ENCODE data around the gene GUK1. TPM values are rescaled to one million over a fixed set of nuclear protein-coding genes. Genes with fewer than 3 reads are reported as not detected.
A peak's percentile ranks its signal among the peaks of the same experiment; 100 is the strongest.

The GUK1 gene
- total RNA-seq, 2 experiments from 2014 or later, result 206 TPM

DNA sequence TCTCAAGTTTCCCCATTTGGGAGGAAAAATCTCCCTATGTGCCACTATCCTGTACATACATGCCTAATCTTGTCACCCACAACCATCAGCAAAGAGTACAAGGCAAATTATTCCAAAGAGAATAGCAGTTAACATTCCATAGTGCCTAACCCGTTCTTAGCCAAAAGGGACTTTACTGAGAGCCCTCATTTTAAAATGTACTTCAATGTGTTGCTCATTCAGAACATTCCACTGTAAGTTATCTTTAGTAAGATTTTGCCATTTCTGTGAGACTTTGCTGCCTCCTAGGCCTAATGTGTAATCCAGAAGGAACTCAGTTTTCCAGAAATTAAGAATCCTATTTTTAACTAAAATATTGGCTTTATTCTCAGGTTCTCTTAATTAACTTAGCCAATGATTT lies 19.7 kb upstream of the GUK1 start:
- no peaks in the 10 kb centered on the region for H3K27me3 Mint-ChIP-seq (ENCODE audit: low read depth)
- no peak overlapping the region for H3K27ac Mint-ChIP-seq
- H3K9me3 Mint-ChIP-seq, result peaks cover 5% of the 10 kb centered on the region
- peaks cover 4% of the 10 kb centered on the region for H3K4me1 Mint-ChIP-seq (ENCODE audit: low read depth)
- intact Hi-C loops (cut with micrococcal nuclease), result no loop called here
- H3K4me3 Mint-ChIP-seq, result no peak overlapping the region
- no peak for DNase-seq
- H3K36me3 Mint-ChIP-seq (ENCODE audit: low read depth), result peaks cover 7% of the 10 kb centered on the region
- CTCF ChIA-PET, result interaction anchor here (2.0 kb wide), 1 partner anchor 11 kb away, joined by 17 read pairs; no protein-coding TSS in a partner anchor

- intact Hi-C loops (cut with micrococcal nuclease), result no loop called here
- peaks cover 5% of the 10 kb centered on the region for H3K9me3 Mint-ChIP-seq
- CTCF ChIA-PET, result interaction anchor here (2.0 kb wide), 1 partner anchor 10 kb away, joined by 17 read pairs; no protein-coding TSS in a partner anchor
- peaks cover 7% of the 10 kb centered on the region for H3K36me3 Mint-ChIP-seq (ENCODE audit: low read depth)
- H3K4me3 Mint-ChIP-seq, result peak overlapping the region; percentile 47
- H3K4me1 Mint-ChIP-seq (ENCODE audit: low read depth), result peaks cover 4% of the 10 kb centered on the region
- H3K27ac Mint-ChIP-seq, result peak overlapping the region; percentile 16
- H3K27me3 Mint-ChIP-seq (ENCODE audit: low read depth), result no peaks in the 10 kb centered on the region
- DNase-seq, result no peak
Observed at GRCh38 chr1:228120857-228121489, 19.1 kb upstream of the GUK1 start.

DNA sequence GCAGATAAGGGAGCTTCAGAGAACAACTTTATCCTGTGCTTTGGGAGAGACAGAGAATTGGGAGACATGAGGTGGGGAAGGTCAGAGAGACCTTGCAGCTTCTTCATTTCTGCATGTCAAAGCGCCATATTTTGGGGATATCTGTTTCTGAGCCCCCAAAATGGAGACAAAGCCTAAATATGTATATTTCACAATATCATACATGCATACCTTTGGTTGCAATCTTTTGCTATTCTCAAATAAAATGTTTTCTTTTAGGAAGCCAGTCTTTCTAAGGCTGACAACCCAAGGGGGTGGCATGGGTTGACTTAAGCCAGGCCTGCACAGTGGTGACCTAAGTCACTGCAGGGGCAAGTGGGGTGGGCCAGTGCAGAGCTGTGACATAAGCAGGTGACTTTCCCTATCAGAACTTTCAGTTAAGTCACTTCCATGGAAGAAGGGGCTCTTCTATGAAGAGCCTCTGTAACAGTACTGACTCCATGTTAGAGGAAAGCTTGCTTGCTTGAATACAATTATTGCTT lies 17.1 kb upstream of the GUK1 start:
- no peaks in the 10 kb centered on the region for H3K27me3 Mint-ChIP-seq (ENCODE audit: low read depth)
- no peak overlapping the region for H3K27ac Mint-ChIP-seq
- H3K4me3 Mint-ChIP-seq, result no peak overlapping the region
- H3K9me3 Mint-ChIP-seq, result peaks cover 2% of the 10 kb centered on the region
- peaks cover 2% of the 10 kb centered on the region for H3K36me3 Mint-ChIP-seq (ENCODE audit: low read depth)
- intact Hi-C loops (cut with micrococcal nuclease), result no loop called here
- H3K4me1 Mint-ChIP-seq (ENCODE audit: low read depth), result peaks cover 4% of the 10 kb centered on the region
- no peak for DNase-seq
- CTCF ChIA-PET, result interaction anchor here (1.1 kb wide), 1 partner anchor 674 kb away, joined by 3 read pairs; no protein-coding TSS in a partner anchor

- no peaks in the 10 kb centered on the region for H3K27me3 Mint-ChIP-seq (ENCODE audit: low read depth)
- intact Hi-C loops (cut with micrococcal nuclease), result no loop called here
- H3K9me3 Mint-ChIP-seq, result no peaks in the 10 kb centered on the region
- peaks cover 4% of the 10 kb centered on the region for H3K4me1 Mint-ChIP-seq (ENCODE audit: low read depth)
- H3K4me3 Mint-ChIP-seq, result no peak overlapping the region
- H3K27ac Mint-ChIP-seq, result no peak overlapping the region
- CTCF ChIA-PET, result interaction anchor here (1.0 kb wide), 1 partner anchor 125 kb away, joined by 4 read pairs; no protein-coding TSS in a partner anchor
- no peak for DNase-seq
- no peaks in the 10 kb centered on the region for H3K36me3 Mint-ChIP-seq (ENCODE audit: low read depth)
Observed at GRCh38 chr1:228123505-228123904, 16.6 kb upstream of the GUK1 start.

- H3K9me3 Mint-ChIP-seq, result no peaks in the 10 kb centered on the region
Observed at GRCh38 chr1:228125185-228125584, 14.9 kb upstream of the GUK1 start.

GRCh38 chr1:228131766-228132165 lies 8.3 kb upstream of the GUK1 start:
- no peaks in the 10 kb centered on the region for H3K36me3 Mint-ChIP-seq (ENCODE audit: low read depth)
- H3K4me1 Mint-ChIP-seq (ENCODE audit: low read depth), result peaks cover 3% of the 10 kb centered on the region
- DNase-seq, result no peak
- CTCF ChIA-PET, result interaction anchor here (1.6 to 2.3 kb wide), 2 partner anchors 10 to 369 kb away, joined by 4 to 17 read pairs; no protein-coding TSS in a partner anchor
- no peaks in the 10 kb centered on the region for H3K9me3 Mint-ChIP-seq
- H3K27me3 Mint-ChIP-seq (ENCODE audit: low read depth), result peaks cover 10% of the 10 kb centered on the region
- intact Hi-C loops (cut with micrococcal nuclease), result loop anchor here (1.0 to 5.0 kb wide), 7 partner anchors 9 to 384 kb away; partner anchors contain the start of gene GUK1
- no peak overlapping the region for H3K27ac Mint-ChIP-seq
- no peak overlapping the region for H3K4me3 Mint-ChIP-seq

More at GRCh38 chr1:228125185-228125584, 14.9 kb upstream of the GUK1 start:
- H3K27ac Mint-ChIP-seq, result no peak overlapping the region
- H3K4me3 Mint-ChIP-seq, result no peak overlapping the region
- H3K4me1 Mint-ChIP-seq (ENCODE audit: low read depth), result peaks cover 4% of the 10 kb centered on the region
- H3K36me3 Mint-ChIP-seq (ENCODE audit: low read depth), result no peaks in the 10 kb centered on the region
- CTCF ChIA-PET, result interaction anchor here (1.6 kb wide), 1 partner anchor 41 kb away, joined by 5 read pairs; the partner anchor contains the start of gene IBA57
- intact Hi-C loops (cut with micrococcal nuclease), result no loop called here
- DNase-seq, result no peak
- peaks cover 4% of the 10 kb centered on the region for H3K27me3 Mint-ChIP-seq (ENCODE audit: low read depth)

- Mint-ChIP-seq H3K4me1 (ENCODE audit: low read depth) (peaks cover 3% of the 10 kb centered on the region), H3K9me3 (no peaks in the 10 kb centered on the region), H3K27me3 (ENCODE audit: low read depth) (peaks cover 8% of the 10 kb centered on the region), H3K4me3 (no peak overlapping the region), H3K27ac (no peak overlapping the region), H3K36me3 (ENCODE audit: low read depth) (no peaks in the 10 kb centered on the region)
- no peak for DNase-seq
- intact Hi-C loops (cut with micrococcal nuclease), result loop anchor here (5.0 kb wide), 2 partner anchors 258 to 368 kb away; no protein-coding TSS in a partner anchor
- CTCF ChIA-PET, result interaction anchor here (2.3 kb wide), 1 partner anchor 32 kb away, joined by 9 read pairs; the partner anchor contains the start of gene IBA57
Observed at GRCh38 chr1:228134591-228134990, 5.5 kb upstream of the GUK1 start.

- Mint-ChIP-seq H3K27ac (no peak overlapping the region), H3K4me3 (no peak overlapping the region), H3K9me3 (no peaks in the 10 kb centered on the region), H3K4me1 (ENCODE audit: low read depth) (peaks cover 1% of the 10 kb centered on the region), H3K27me3 (ENCODE audit: low read depth) (no peaks in the 10 kb centered on the region), H3K36me3 (ENCODE audit: low read depth) (peaks cover 4% of the 10 kb centered on the region)
- intact Hi-C loops (cut with micrococcal nuclease), result no loop called here
- CTCF ChIA-PET, result interaction anchor here (2.3 kb wide), 1 partner anchor 30 kb away, joined by 9 read pairs; the partner anchor contains the start of gene IBA57
- no peak for DNase-seq
Observed at GRCh38 chr1:228136901-228137300, 3.2 kb upstream of the GUK1 start.

GRCh38 chr1:228139406-228139930 lies 611 bp upstream of the GUK1 start:
- H3K9me3 Mint-ChIP-seq, result no peaks in the 10 kb centered on the region
- intact Hi-C loops (cut with micrococcal nuclease), result no loop called here
- DNase-seq, result no peak
- CTCF ChIA-PET, result interaction anchor here (0.6 to 1.8 kb wide), 2 partner anchors 9 to 27 kb away, joined by 3 to 4 read pairs; no protein-coding TSS in a partner anchor
- H3K4me1 Mint-ChIP-seq (ENCODE audit: low read depth), result peaks cover 25% of the 10 kb centered on the region
- no peaks in the 10 kb centered on the region for H3K27me3 Mint-ChIP-seq (ENCODE audit: low read depth)
- peaks cover 4% of the 10 kb centered on the region for H3K36me3 Mint-ChIP-seq (ENCODE audit: low read depth)
- H3K27ac Mint-ChIP-seq, result peak overlapping the region; percentile 98
- peak overlapping the region; percentile 97 for H3K4me3 Mint-ChIP-seq

- CTCF ChIA-PET, result interaction anchor here (0.6 to 1.8 kb wide), 4 partner anchors 10 to 145 kb away, joined by 3 to 6 read pairs (median 4); no protein-coding TSS in a partner anchor
- Mint-ChIP-seq H3K4me3 (peak overlapping the region; percentile 97), H3K36me3 (ENCODE audit: low read depth) (peaks cover 4% of the 10 kb centered on the region), H3K27ac (peak overlapping the region; percentile 93), H3K4me1 (ENCODE audit: low read depth) (peaks cover 25% of the 10 kb centered on the region), H3K27me3 (ENCODE audit: low read depth) (no peaks in the 10 kb centered on the region), H3K9me3 (no peaks in the 10 kb centered on the region)
- no peak for DNase-seq
- intact Hi-C loops (cut with micrococcal nuclease), result loop anchor here (1.0 to 2.0 kb wide), 9 partner anchors 9 to 323 kb away; partner anchors contain the start of genes ARF1, C1orf35, IBA57 and MRPL55
Observed at GRCh38 chr1:228140724-228141225, 696 bp downstream of the GUK1 start.

GRCh38 chr1:228141226-228142044 lies 1.4 kb downstream of the GUK1 start:
- CTCF ChIA-PET, result interaction anchor here (0.8 to 1.7 kb wide), 3 partner anchors 24 to 142 kb away, joined by 3 to 6 read pairs (median 3); no protein-coding TSS in a partner anchor
- peak overlapping the region; percentile 97 for H3K4me3 Mint-ChIP-seq
- peak; percentile 47 for DNase-seq
- H3K4me1 Mint-ChIP-seq (ENCODE audit: low read depth), result peaks cover 25% of the 10 kb centered on the region
- peak overlapping the region; percentile 93 for H3K27ac Mint-ChIP-seq
- intact Hi-C loops (cut with micrococcal nuclease), result loop anchor here (2.0 kb wide), 1 partner anchor 135 kb away; no protein-coding TSS in a partner anchor
- no peaks in the 10 kb centered on the region for H3K9me3 Mint-ChIP-seq
- peaks cover 4% of the 10 kb centered on the region for H3K36me3 Mint-ChIP-seq (ENCODE audit: low read depth)
- H3K27me3 Mint-ChIP-seq (ENCODE audit: low read depth), result no peaks in the 10 kb centered on the region

Measured in activated naive CD4-positive, alpha-beta T cell treated with anti-CD3 and anti-CD28 coated beads for 36 hours (primary cell).